IPS-NIHi7 (cell line): ENCODE measurements around the gene S1PR2.
"Not testable (repeated sequence)": the region's sequence is repeated elsewhere in the genome, so short reads cannot be mapped to it uniquely, and the experiment has no call there.

Source experiments
- DNase-seq: peaks from one replicate; pipeline ENCODE4 v3.0.0; 2012; ENCODE audit warnings: mixed read lengths; ENCODE audit errors: extremely low spot score

The S1PR2 gene

GRCh38 chr19:10191347-10191746 lies 39.8 kb downstream of the S1PR2 start:
- DNase-seq: no peak

- no peak for DNase-seq
Observed at GRCh38 chr19:10190026-10190425, 41.1 kb downstream of the S1PR2 start.

- DNase-seq: no peak
Observed at GRCh38 chr19:10189616-10190015, 41.5 kb downstream of the S1PR2 start.

GRCh38 chr19:10187315-10187714 lies 43.8 kb downstream of the S1PR2 start:
- DNase-seq: no peak

GRCh38 chr19:10184636-10185035 lies 46.5 kb downstream of the S1PR2 start:
- no peak for DNase-seq

- DNase-seq: no peak
Observed at GRCh38 chr19:10183926-10184325, 47.2 kb downstream of the S1PR2 start.

- no peak for DNase-seq
Observed at GRCh38 chr19:10182847-10183246, 48.3 kb downstream of the S1PR2 start.

DNA sequence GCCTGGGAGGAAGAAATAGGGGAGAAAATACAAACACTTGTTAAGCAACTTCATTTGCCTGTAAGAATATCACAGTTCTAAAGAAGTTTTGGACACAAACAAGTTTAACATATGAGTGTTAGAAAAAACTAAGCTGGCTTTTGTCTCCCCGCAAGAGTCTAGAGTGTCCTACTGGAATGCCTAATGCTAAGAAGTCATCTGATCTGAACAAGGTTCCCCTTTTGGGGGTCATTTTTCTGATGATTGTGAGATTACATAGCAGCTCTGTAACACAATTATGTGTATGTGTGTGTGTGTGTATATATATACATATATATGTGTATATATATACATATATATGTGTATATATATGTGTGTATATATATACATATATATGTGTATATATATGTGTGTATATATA lies 49.1 kb downstream of the S1PR2 start:
- no peak for DNase-seq

- DNase-seq: no peak
Observed at GRCh38 chr19:10180459-10180858, 50.7 kb downstream of the S1PR2 start.

DNA sequence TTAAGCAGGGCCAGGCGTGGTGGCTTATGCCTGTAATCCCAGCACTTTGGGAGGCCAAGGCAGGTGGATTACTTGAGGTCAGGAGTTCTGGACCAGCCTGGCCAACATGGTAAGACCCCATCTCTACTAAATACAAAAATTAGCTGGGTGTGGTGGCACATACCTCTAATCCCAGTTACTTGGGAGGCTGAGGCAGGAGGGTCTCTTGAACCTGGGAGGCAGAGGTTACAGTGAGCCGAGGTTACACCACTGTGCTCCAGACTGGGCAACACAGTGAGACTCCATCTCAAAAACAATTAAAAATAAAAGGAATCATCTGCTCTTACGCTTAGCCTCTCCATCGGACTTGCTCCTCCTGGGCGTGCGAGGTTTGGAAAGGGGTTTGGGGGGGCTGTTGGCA lies 51.1 kb downstream of the S1PR2 start:
- not testable (repeated sequence) for DNase-seq

- DNase-seq: no peak
Observed at GRCh38 chr19:10173527-10173926, 57.6 kb downstream of the S1PR2 start.
